HepG2 (cell line): ENCODE data around the gene MARK2. TPM values are rescaled to one million over a fixed set of nuclear protein-coding genes. Genes with fewer than 3 reads are reported as not detected.

Experiments used
- ATM ChIP-seq: fragments of 450-650 bp; IDR thresholded peaks from 2 replicates; pipeline ENCODE4 v1.7.1; 2017; ENCODE audit warnings: mild to moderate bottlenecking, borderline replicate concordance
- ATRX ChIP-seq: sonication (generic); formaldehyde crosslinking; IDR thresholded peaks from 2 replicates; pipeline ENCODE4 v1.4.0; 2020; ENCODE audit warnings: missing genetic modification reagents, borderline replicate concordance
- CBFB ChIP-seq: sonication (generic); formaldehyde crosslinking; IDR thresholded peaks from 2 replicates; pipeline ENCODE4 v1.4.0; 2020; ENCODE audit warnings: missing genetic modification reagents
- ELF1 ChIP-seq: sonication (generic); formaldehyde crosslinking; IDR thresholded peaks from 2 replicates; pipeline ENCODE4 v1.4.0; 2020; ENCODE audit warnings: missing genetic modification reagents
- GTF2F1 ChIP-seq: fragments of 150-350 bp; IDR thresholded peaks from 2 replicates; pipeline ENCODE4 v1.6.1; 2014; ENCODE audit warnings: low read length
- HNF4G ChIP-seq, 2 experiments: sonication (generic) in 1 of 2; formaldehyde crosslinking in 1 of 2; IDR thresholded peaks; 2 replicates each; pipeline versions ENCODE4 v1.4.0 to v1.6.1; 2011 to 2020; ENCODE audit warnings: borderline replicate concordance in 2 of 2, low read depth in 2 of 2, mild to moderate bottlenecking in 2 of 2, low read length in 1 of 2, missing genetic modification reagents in 1 of 2, moderate library complexity in 1 of 2
- KAT8 ChIP-seq: IDR thresholded peaks from 2 replicates; pipeline ENCODE4 v1.6.1; 2016; ENCODE audit warnings: missing genetic modification reagents, missing compliant biosample characterization
- LBX2 ChIP-seq: sonication (generic); formaldehyde crosslinking; IDR thresholded peaks from 2 replicates; pipeline ENCODE4 v1.5.0; 2020; ENCODE audit warnings: missing genetic modification reagents, mild to moderate bottlenecking, borderline replicate concordance
- LCORL ChIP-seq, 2 experiments: fragments of 450-650 bp in 1 of 2; sonication (generic) in 1 of 2; formaldehyde crosslinking in 1 of 2; IDR thresholded peaks; 2 replicates each; pipeline versions ENCODE4 v1.5.0 to v1.6.1; 2017 to 2020; ENCODE audit warnings: antibody characterized with exemption in 1 of 2, missing genetic modification reagents in 1 of 2
- MAFF ChIP-seq: IDR thresholded peaks from 2 replicates; pipeline ENCODE4 v1.6.1; 2011; ENCODE audit warnings: low read depth, low read length, improper control_type of control experiment
- PATZ1 ChIP-seq: sonication (generic); formaldehyde crosslinking; IDR thresholded peaks from 2 replicates; pipeline ENCODE4 v1.4.0; 2020; ENCODE audit warnings: missing genetic modification reagents
- PHF8 ChIP-seq: sonication (generic); formaldehyde crosslinking; IDR thresholded peaks from 2 replicates; pipeline ENCODE4 v1.5.0; 2020; ENCODE audit warnings: missing genetic modification reagents
- PITX1 ChIP-seq: sonication (generic); formaldehyde crosslinking; IDR thresholded peaks from 2 replicates; pipeline ENCODE4 v1.5.1; 2020; ENCODE audit warnings: mild to moderate bottlenecking, missing genetic modification reagents
- RAD21 ChIP-seq: fragments of 450-650 bp; formaldehyde crosslinking; IDR thresholded peaks from 2 replicates; pipeline ENCODE4 v1.5.0; 2020; ENCODE audit warnings: mild to moderate bottlenecking
- RNF2 ChIP-seq: fragments of 450-650 bp; conservative IDR thresholded peaks from 2 replicates; pipeline ENCODE4 v1.6.1; 2016; ENCODE audit warnings: low read depth
- SIX4 ChIP-seq: sonication (generic); formaldehyde crosslinking; IDR thresholded peaks from 2 replicates; pipeline ENCODE4 v1.4.0; 2020; ENCODE audit warnings: missing genetic modification reagents
- SOX13 ChIP-seq, 3 experiments: fragments of 450-650 bp in 1 of 3; sonication (generic) in 1 of 3; formaldehyde crosslinking in 1 of 3; IDR thresholded peaks in 2 of 3; conservative IDR thresholded peaks in 1 of 3; 2 replicates each; pipeline versions ENCODE4 v1.5.0 to v1.6.1; 2016 to 2020; ENCODE audit warnings: antibody characterized with exemption in 1 of 3, mild to moderate bottlenecking in 1 of 3, missing compliant biosample characterization in 1 of 3, missing genetic modification reagents in 1 of 3, moderate library complexity in 1 of 3
- TCF7L2 ChIP-seq: IDR thresholded peaks from 2 replicates; pipeline ENCODE4 v1.6.1; 2011; ENCODE audit warnings: mild to moderate bottlenecking, low read depth, low read length, moderate library complexity
- THAP11 ChIP-seq: IDR thresholded peaks from 2 replicates; pipeline ENCODE4 v1.6.1; 2016; ENCODE audit warnings: missing biosample characterization, missing genetic modification reagents
- YY1 ChIP-seq: IDR thresholded peaks from 2 replicates; pipeline ENCODE4 v1.6.1; 2011; ENCODE audit warnings: low read length, low read depth, moderate library complexity, mild to moderate bottlenecking; ENCODE audit not compliant: insufficient read depth, insufficient replicate concordance
- ZBTB25 ChIP-seq: IDR thresholded peaks from 2 replicates; pipeline ENCODE4 v1.6.1; 2018; ENCODE audit warnings: missing genetic modification reagents
- ZKSCAN1 ChIP-seq: fragments of 150-350 bp; IDR thresholded peaks from 2 replicates; pipeline ENCODE4 v1.6.1; 2014; ENCODE audit warnings: low read length
- ZNF343 ChIP-seq: sonication (generic); formaldehyde crosslinking; IDR thresholded peaks from 2 replicates; pipeline ENCODE4 v1.4.0; 2020; ENCODE audit warnings: mild to moderate bottlenecking, missing genetic modification reagents
- ZNF382 ChIP-seq: sonication (generic); formaldehyde crosslinking; IDR thresholded peaks from 2 replicates; pipeline ENCODE4 v1.5.0; 2020; ENCODE audit warnings: missing genetic modification reagents, mild to moderate bottlenecking, borderline replicate concordance
- ZNF616 ChIP-seq: sonication (generic); formaldehyde crosslinking; IDR thresholded peaks from 2 replicates; pipeline ENCODE4 v1.5.0; 2020; ENCODE audit warnings: low read depth, mild to moderate bottlenecking, missing genetic modification reagents
- ZNF747 ChIP-seq: sonication (generic); formaldehyde crosslinking; IDR thresholded peaks from 2 replicates; pipeline ENCODE4 v1.8.1; 2023; ENCODE audit warnings: missing genetic modification reagents, mild to moderate bottlenecking, borderline replicate concordance
- ZNF839 ChIP-seq: sonication (generic); formaldehyde crosslinking; IDR thresholded peaks from 2 replicates; pipeline ENCODE4 v1.4.0; 2020; ENCODE audit warnings: missing genetic modification reagents, mild to moderate bottlenecking, borderline replicate concordance
- ZZZ3 ChIP-seq: sonication (generic); formaldehyde crosslinking; IDR thresholded peaks from 2 replicates; pipeline ENCODE4 v1.4.0; 2020; ENCODE audit warnings: missing genetic modification reagents, mild to moderate bottlenecking, borderline replicate concordance
- polyA plus RNA-seq, 8 experiments: library from polyadenylated mRNA; depleted of rRNA in 3 of 8; stranded (reverse) in 7 of 8; unstranded in 1 of 8; fragments of >200 nt; fragmentation: Illumina TruSeq in 4 of 8; extraction: Trizol in 4 of 8; gene quantifications; 2 replicates each; pipeline versions ENCODE4 v1.2.1 to v1.2.3, GENCODE V29; 2011 to 2016; ENCODE audit warnings: low read depth in 4 of 8, missing spikeins in 1 of 8, mixed read lengths in 1 of 8; ENCODE audit not compliant: insufficient read depth in 1 of 8
- total RNA-seq, 5 experiments: library from RNA; depleted of rRNA; stranded (reverse); fragments of >200 nt; fragmentation: Illumina TruSeq; extraction: Trizol; gene quantifications; 2 replicates each; pipeline ENCODE4 v1.2.3, GENCODE V29; 2016; ENCODE audit warnings: low read depth in 1 of 5

Gene MARK2
- total and polyA plus RNA-seq, 2 of the 13 experiments (the other 11 are each of a cell fraction or from before 2014, with no cell fraction given): 13.5 to 13.9 TPM

GRCh38 chr11:63837027-63837688 is 1.8 kb upstream of the MARK2 start (continued):
- no peak for TF ChIP-seq ELF1
- TF ChIP-seq ZNF616 (CRISPR knock-in tag): no peak
- TF ChIP-seq GTF2F1: no peak
- no peak for TF ChIP-seq ATRX (CRISPR knock-in tag)
- peak; percentile 33; the same call in 1 of the 2 replicates for TF ChIP-seq PATZ1
- TF ChIP-seq KAT8 (CRISPR knock-in tag): peak; percentile 42; the same call in 1 of the 2 replicates
- TF ChIP-seq MAFF: no peak
- no peak for TF ChIP-seq ZBTB25 (CRISPR knock-in tag)
- no peak for TF ChIP-seq ZNF747 (CRISPR knock-in tag)
- TF ChIP-seq THAP11 (CRISPR knock-in tag): peak; percentile 42; the same call in 1 of the 2 replicates
- no peak for TF ChIP-seq YY1
- TF ChIP-seq PHF8 (CRISPR knock-in tag): no peak
- TF ChIP-seq LCORL (IDR thresholded peaks at IDR 0.05): no peak
- peak; percentile 70 for TF ChIP-seq LCORL (CRISPR knock-in tag; IDR thresholded peaks at IDR 0.05)
- TF ChIP-seq TCF7L2: no peak
- TF ChIP-seq ZNF382 (CRISPR knock-in tag): no peak
- no peak for TF ChIP-seq HNF4G (IDR thresholded peaks at IDR 0.05; ENCODE audit: borderline replicate concordance, low read depth, low read length)
- no peak for TF ChIP-seq HNF4G (CRISPR knock-in tag; IDR thresholded peaks at IDR 0.05; ENCODE audit: borderline replicate concordance, low read depth)
- peak; percentile 87 for TF ChIP-seq RAD21 (CRISPR knock-in tag)
- no peak for TF ChIP-seq RNF2
- TF ChIP-seq ZNF839 (CRISPR knock-in tag): no peak
- no peak for TF ChIP-seq ZNF343
- no peak for TF ChIP-seq SIX4 (CRISPR knock-in tag)
- no peak for TF ChIP-seq PITX1 (CRISPR knock-in tag)
- TF ChIP-seq CBFB (CRISPR knock-in tag): no peak
- no peak for TF ChIP-seq ATM
- TF ChIP-seq LBX2 (CRISPR knock-in tag): no peak
- no peak for TF ChIP-seq ZKSCAN1
- no peak for TF ChIP-seq ZZZ3 (CRISPR knock-in tag)
- TF ChIP-seq SOX13 (IDR thresholded peaks at IDR 0.05): no peak
- no peak for TF ChIP-seq SOX13 (CRISPR knock-in tag; conservative IDR thresholded peaks at IDR 0.05 in 1 of 2, IDR thresholded peaks at IDR 0.05 in 1 of 2)
